ENCODE results near the gene GRHL1.
"Not testable (repeated sequence)": the region's sequence is repeated elsewhere in the genome, so short reads cannot be mapped to it uniquely, and the experiment has no call there.

The GRHL1 gene

GRCh38 chr2:10022966-10023662, 71.6 kb downstream of the GRHL1 start:
- DNase-seq (ENCODE audit: low spot score): no peak
- no peak for FAIRE-seq

GRCh38 chr2:10026940-10027569, 75.6 kb downstream of the GRHL1 start:
- FAIRE-seq (no peak), DNase-seq (ENCODE audit: low spot score) (no peak)

DNA sequence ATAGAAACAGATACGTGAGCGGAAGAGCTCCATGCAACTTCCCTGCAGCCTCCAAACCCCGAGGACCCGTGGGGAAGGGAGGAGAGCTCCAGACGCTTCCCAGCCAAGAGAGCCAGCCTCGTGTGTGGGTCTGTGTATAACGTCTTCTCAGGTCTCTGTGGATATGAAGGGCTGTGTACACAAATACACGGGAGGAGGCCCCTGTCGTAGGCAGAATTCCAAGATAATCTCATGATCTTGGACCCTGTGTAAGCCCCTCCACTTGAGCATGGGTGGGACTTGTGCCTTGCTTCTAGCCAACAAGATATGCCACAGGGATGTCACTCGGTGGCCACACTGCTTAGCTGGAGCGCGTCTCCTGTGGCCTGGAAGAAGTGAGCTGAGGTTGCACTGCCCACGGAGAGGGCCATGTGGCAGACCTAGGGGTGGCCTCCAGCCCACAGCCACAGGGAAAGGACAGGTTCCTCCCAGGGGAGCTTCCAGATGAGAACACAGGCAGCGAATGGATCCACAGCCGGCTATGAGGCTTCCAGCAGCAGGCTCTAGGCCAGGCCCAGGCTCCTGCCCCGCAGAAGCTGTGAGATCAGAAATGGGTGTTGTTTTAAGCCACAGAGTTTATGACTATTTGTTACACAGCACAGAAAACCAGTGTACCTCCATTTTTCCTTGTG, 76.3 kb downstream of the GRHL1 start:
- DNase-seq (ENCODE audit: low spot score) (no peak), FAIRE-seq (no peak)

GRCh38 chr2:10028407-10028987, 77.0 kb downstream of the GRHL1 start:
- FAIRE-seq (peak; percentile 40), DNase-seq (ENCODE audit: low spot score) (no peak)

DNA sequence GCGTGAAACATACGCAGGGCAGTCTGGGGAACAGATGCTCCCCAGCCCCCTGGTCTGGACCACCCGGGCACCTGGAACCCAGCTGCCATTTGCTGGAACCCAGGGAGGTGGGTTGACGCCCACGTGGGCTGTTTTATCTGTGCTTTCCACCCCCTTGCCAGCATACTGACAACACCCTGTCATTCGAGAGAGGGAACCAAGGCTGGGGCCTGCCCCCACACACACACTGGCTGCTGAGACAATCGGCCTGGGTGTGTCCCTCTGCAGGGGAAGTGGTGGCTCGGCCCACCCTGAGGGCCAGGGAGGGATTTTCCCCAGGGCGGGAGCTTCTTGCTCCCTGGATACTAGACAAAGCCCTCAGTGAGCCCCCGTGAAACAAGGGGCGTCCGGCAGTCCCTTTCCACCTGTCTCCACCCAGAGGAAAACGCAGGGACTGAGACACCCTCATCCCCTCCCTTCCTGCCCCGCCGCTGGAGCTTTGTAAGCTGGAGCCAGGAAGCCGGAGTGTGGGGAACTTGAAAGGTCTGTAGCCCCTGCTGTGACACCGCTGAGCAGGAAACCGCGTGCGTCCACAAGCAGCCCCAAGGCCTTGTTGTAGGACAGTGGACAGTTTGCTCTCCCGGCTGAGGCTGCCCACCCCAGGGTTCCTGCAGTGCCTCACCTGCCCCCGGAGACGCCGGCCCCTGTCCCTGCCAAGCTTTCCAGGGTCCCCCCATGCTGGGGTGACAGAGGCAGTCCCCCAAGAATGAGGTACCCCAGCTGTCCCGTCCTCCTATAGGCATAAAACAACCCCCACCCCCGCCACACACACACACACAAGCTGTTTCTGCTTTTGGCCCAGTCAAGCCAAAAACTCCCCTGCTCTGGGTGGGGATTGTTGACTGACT, 77.7 kb downstream of the GRHL1 start:
- no peak for DNase-seq (ENCODE audit: low spot score)
- no peak for FAIRE-seq

DNA sequence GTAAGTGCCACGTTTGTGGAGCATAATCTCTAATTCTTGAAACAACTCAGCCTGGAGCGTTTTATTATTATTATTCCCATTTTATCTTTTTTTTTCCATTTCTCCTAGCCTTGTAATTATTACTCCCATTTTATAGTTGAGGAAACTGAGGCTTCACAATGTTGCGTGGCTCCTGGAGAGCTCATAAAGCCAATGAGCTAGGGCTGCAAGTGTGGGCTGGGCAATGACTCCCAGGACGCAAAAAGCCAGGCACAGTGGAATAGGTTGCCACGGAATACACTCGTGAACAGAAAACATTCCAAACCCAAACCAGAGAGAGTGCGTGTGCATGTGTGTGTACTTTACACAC, 78.4 kb downstream of the GRHL1 start:
- DNase-seq (ENCODE audit: low spot score): no peak
- FAIRE-seq: no peak

DNA sequence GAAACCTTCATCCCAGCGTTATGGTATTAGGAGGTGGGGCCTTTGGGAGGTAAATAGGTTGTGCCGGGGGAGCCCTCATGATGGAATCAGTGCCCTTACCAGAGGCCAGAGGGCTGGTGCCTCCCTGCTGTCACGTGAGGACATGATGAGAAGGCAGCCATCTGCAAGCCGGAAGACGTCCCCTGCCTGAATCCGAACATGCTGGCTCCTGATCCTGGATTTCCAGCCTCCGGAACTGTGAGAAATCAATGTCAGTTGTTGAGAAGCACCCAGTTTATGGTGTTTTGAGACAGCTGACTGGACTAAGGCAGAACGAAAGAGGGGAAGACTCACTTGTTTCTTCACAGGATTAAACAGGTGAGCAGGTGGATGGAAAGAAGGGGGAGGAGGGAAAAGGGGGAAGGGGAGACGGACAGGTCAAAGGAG, 78.8 kb downstream of the GRHL1 start:
- FAIRE-seq: no peak

DNA sequence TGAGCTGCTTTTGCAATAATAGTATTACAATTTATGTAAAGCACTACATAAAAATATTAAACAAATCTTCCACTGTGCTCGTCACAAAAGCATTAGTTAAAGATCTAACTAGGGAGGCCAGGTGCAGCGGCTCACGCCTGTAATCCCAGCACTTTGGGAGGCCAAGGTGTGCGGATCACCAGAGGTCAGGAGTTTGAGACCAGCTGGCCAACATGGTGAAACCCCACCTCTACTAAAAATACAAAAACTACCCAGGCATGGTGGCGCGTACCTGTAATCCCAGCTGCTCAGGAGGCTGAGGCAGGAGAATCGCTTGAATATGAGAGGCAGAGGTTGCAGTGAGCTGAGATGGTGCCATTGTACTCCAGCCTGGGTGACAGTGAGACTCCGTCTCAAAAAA, 79.3 kb downstream of the GRHL1 start:
- not testable (repeated sequence) for DNase-seq (ENCODE audit: low spot score); FAIRE-seq

More for the DNA sequence above, 78.8 kb downstream of the GRHL1 start:
- DNase-seq (ENCODE audit: low spot score): no peak

DNA sequence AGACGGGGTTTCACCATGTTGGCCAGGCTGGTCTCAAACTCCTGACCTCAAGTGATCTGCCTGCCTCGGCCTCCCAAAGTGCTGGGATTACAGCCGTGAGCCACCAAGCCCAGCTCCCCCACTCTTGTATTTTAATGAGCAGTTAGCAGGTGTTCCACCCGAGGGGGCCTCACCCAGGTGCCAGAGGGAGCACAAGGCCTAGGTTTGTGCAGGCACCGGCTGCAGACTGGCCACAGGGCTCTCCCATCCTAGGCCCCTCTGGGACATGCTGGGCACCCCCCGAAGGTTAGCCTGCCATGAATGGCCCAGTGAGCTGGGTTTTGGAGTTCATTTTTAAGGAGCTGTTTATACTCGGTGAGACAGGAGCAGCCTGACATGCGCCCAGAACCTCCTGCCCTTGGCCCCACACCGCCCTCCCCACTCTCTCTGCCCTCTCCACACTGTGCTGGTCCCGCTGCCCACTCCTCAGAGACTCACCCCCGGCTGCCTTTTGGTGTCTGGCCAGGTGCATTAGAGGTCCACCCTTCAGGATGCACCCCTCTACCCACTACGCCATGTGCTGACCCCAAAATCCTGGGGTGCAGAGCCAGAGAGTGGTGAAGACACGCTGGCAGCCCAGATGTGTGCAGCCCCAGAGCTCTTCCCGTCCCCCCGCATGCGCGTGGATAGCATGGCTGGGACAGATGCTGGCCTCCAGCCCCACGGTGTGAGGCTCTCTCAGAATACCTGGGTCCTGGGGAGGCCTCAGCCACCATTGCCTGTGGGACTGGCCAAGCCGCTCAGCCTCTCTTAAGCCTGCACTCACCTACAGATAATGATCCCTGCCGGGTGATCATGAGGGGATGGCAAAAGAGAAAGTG, 80.6 kb downstream of the GRHL1 start:
- FAIRE-seq: no peak

GRCh38 chr2:10032746-10033105, 81.2 kb downstream of the GRHL1 start:
- FAIRE-seq: no peak
- no peak for DNase-seq (ENCODE audit: low spot score)

More for the DNA sequence above, 80.6 kb downstream of the GRHL1 start:
- no peak for DNase-seq (ENCODE audit: low spot score)

DNA sequence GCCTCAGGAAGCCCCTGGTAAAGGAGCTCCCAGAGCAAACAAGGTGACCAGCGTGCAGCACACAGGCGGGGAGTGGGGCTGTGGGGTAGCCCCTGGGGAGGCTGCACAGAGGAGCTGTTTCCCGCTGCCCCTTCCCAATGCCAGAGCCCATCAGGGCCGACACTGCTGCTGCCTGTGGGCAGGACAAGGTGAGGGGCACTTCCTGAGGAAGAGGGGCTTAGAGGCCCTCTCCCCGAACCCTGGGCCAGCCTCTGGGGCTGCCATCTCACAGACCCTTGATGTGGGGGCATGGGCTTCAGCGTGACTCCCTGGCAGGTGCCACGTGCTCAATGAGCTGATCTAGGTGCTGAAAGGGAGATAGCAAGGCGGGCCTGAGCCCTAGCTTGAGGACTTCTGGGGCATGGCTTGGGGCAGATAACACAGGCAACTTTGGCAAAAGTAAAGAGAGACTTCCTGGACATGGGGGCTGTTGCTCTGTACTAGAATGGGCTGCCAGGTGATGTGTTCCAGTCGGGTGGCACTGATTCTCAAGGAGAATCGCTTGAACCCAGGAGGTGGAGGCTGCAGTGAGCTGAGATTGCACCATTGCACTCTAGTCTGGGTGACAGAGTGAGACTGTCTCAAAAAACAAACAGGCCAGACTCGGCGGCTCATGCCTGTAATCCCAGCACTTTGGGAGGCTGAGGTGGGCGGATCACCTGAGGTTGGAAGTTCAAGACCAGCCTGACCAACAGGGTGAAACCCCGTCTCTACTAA, 81.9 kb downstream of the GRHL1 start:
- DNase-seq (ENCODE audit: low spot score): no peak

DNA sequence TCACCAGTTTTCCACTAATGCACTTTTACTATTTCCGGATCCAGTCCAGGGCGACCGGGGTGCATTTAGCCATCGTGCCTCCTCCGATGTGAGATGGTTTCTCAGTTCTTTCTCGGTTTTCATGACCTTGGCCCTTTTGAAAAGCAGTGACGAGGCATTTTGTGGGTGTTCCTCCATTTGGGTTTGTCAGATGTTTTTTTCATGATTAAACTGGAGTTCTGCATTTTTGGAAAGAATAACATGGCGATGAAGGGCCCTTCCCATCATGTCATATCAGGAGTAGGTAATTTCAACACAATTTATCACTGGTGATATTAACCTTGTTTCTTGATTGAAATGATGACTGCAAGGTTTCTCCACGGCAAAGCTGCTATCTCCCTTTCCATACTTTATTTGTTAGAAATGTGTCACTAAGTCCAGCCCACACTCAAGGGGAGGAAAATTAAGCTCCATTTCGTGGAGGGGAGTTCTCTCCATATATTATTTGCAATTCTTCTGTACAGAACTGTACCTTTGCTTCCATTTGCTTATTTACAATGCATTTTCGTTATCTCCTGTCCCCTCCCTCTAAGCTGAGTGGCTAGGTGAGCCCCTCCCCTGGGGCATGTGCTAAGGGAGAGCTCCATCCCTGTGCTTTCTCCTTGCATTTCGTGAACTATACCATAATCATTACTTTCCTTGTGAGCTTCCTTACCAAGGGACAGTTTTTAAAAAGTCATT, 83.0 kb downstream of the GRHL1 start:
- peak; percentile 61 for FAIRE-seq
- DNase-seq (ENCODE audit: low spot score): no peak

More for the DNA sequence above, 81.9 kb downstream of the GRHL1 start:
- no peak for FAIRE-seq

- DNase-seq (ENCODE audit: low spot score) (no peak), FAIRE-seq (no peak)
Measured at GRCh38 chr2:10035053-10035422, 83.5 kb downstream of the GRHL1 start.

DNA sequence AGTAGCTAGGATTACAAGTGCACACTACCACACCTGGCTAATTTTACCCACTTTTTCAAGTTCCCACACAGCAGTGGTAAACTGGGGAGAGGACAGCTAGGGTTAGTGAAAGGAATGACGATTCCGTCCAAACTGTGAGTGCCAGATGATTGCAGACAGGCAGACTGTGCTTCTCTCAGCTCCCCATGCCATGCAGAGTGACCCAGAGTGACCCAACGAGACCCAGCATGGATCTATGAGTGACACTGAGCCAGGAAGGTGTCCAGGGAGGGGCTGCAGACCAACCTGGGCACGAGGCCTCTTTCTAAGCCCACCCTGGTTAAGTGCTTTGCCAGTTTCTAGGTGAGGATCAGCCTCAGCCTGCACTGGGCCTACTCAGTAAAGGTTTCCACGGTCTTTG, 84.1 kb downstream of the GRHL1 start:
- DNase-seq (ENCODE audit: low spot score): no peak
- no peak for FAIRE-seq

DNA sequence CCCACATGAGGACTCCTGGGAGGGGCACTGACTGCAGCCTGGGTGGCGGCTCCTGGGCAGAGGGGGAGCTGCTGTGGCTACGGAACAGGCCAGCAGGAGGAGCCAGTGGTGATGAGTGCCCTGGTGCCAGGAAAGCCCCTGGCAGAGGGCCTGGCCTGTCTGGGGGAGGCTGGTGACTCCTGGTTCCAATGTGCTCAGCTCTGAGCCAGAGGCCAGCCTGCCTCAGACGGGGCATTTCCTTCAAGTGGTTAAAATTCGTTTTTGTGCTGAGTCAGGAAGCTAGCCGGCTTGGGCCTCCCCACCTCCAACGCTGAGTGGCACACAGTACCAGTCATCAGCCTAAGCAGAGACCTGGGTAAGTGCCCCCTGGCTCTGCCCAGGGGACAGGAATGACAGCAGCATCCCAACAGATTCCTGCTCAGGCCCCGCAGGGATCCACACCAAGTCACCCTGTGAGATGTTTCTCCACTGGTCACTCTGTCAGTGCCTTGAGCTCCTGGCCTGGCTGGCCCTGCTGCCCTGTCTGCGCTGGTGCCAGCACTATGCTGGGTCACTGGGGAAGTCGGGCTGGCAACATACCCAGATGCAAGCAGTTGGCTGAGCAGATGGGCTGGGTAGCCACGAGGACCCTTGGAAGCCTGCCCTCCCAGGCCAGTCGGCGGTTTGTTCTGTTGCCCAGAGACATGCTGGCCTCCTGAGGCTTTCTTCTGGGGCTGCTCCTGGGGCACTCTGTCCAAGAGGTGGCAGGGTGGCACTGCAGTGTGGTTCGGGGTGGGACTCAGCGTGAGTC, 84.8 kb downstream of the GRHL1 start:
- peak; percentile 83 for DNase-seq (ENCODE audit: low spot score)
- FAIRE-seq: peak; percentile 53

- no peak for DNase-seq (ENCODE audit: low spot score)
- no peak for FAIRE-seq
Measured at GRCh38 chr2:10038123-10038522, 86.6 kb downstream of the GRHL1 start.

- no peak for DNase-seq (ENCODE audit: low spot score)
- FAIRE-seq: no peak
Measured at GRCh38 chr2:10038716-10039115, 87.2 kb downstream of the GRHL1 start.

All from urothelium cell line (cell line).